ENCODE measurements around the gene GRIA4.

GRIA4 gene

GRCh38 chr11:105609341-105609781 lies 512 bp upstream of the GRIA4 start:
- Histone ChIP-seq H3K4me1 (ENCODE audit: control insufficient read depth in 1 of 2, insufficient read depth in 1 of 2, low read depth in 1 of 2, low read length in 1 of 2) (no peaks in the 10 kb centered on the region), H3K4me3 (ENCODE audit: low read depth in 1 of 2, low read length in 1 of 2) (no peak overlapping the region), H3K27ac (no peak overlapping the region), H3K27me3 (peaks cover 51% of the 10 kb centered on the region), H3K9me3 (no peaks in the 10 kb centered on the region), H3K36me3 (no peaks in the 10 kb centered on the region)
- no peak for TF ChIP-seq CTCF (IDR thresholded peaks at IDR 0.05)

GRCh38 chr11:105610871-105611571 lies 1.1 kb downstream of the GRIA4 start:
- H3K4me3 ChIP-seq (ENCODE audit: low read depth in 1 of 2, low read length in 1 of 2) = no peak overlapping the region
- H3K27ac ChIP-seq = no peak overlapping the region

GRCh38 chr11:105611572-105612441 lies 1.9 kb downstream of the GRIA4 start:
- Histone ChIP-seq H3K4me3 (ENCODE audit: low read depth in 1 of 2, low read length in 1 of 2) (no peak overlapping the region), H3K36me3 (no peaks in the 10 kb centered on the region), H3K9me3 (no peaks in the 10 kb centered on the region), H3K27ac (no peak overlapping the region), H3K27me3 (peaks cover 51% of the 10 kb centered on the region), H3K4me1 (ENCODE audit: control insufficient read depth in 1 of 2, insufficient read depth in 1 of 2, low read depth in 1 of 2, low read length in 1 of 2) (no peaks in the 10 kb centered on the region)
- TF ChIP-seq CTCF (IDR thresholded peaks at IDR 0.05) = no peak

More at GRCh38 chr11:105610871-105611571, 1.1 kb downstream of the GRIA4 start:
- Histone ChIP-seq H3K9me3 (no peaks in the 10 kb centered on the region), H3K36me3 (no peaks in the 10 kb centered on the region), H3K4me1 (ENCODE audit: control insufficient read depth in 1 of 2, insufficient read depth in 1 of 2, low read depth in 1 of 2, low read length in 1 of 2) (no peaks in the 10 kb centered on the region), H3K27me3 (peaks cover 51% of the 10 kb centered on the region)
- TF ChIP-seq CTCF (IDR thresholded peaks at IDR 0.05) = no peak

GRCh38 chr11:105612771-105613170 lies 2.9 kb downstream of the GRIA4 start:
- H3K36me3 ChIP-seq = no peaks in the 10 kb centered on the region
- no peak overlapping the region for H3K4me3 ChIP-seq (ENCODE audit: low read depth in 1 of 2, low read length in 1 of 2)
- no peak for TF ChIP-seq CTCF (IDR thresholded peaks at IDR 0.05)
- no peaks in the 10 kb centered on the region for H3K4me1 ChIP-seq (ENCODE audit: control insufficient read depth in 1 of 2, insufficient read depth in 1 of 2, low read depth in 1 of 2, low read length in 1 of 2)
- H3K9me3 ChIP-seq = no peaks in the 10 kb centered on the region
- H3K27ac ChIP-seq = no peak overlapping the region
- H3K27me3 ChIP-seq = peaks cover 51% of the 10 kb centered on the region

- H3K27me3 ChIP-seq = peaks cover 49% of the 10 kb centered on the region
- H3K27ac ChIP-seq = no peak overlapping the region
- TF ChIP-seq CTCF (IDR thresholded peaks at IDR 0.05) = no peak
- no peaks in the 10 kb centered on the region for H3K9me3 ChIP-seq
- no peaks in the 10 kb centered on the region for H3K36me3 ChIP-seq
- no peaks in the 10 kb centered on the region for H3K4me1 ChIP-seq (ENCODE audit: control insufficient read depth in 1 of 2, insufficient read depth in 1 of 2, low read depth in 1 of 2, low read length in 1 of 2)
- no peak overlapping the region for H3K4me3 ChIP-seq (ENCODE audit: low read depth in 1 of 2, low read length in 1 of 2)
These were observed 3.3 kb downstream of the GRIA4 start for GRCh38 chr11:105613183-105613582.

All from neutrophil (primary cell).